ENCODE measurements around the gene STXBP1. TPM values are rescaled to one million over a fixed set of nuclear protein-coding genes. Genes with fewer than 3 reads are reported as not detected.

STXBP1 gene
- total and polyA plus RNA-seq, 2 donors (not counting 1 experiment from before 2014, with no cell fraction given): 25.6 to 36.0 TPM

DNA sequence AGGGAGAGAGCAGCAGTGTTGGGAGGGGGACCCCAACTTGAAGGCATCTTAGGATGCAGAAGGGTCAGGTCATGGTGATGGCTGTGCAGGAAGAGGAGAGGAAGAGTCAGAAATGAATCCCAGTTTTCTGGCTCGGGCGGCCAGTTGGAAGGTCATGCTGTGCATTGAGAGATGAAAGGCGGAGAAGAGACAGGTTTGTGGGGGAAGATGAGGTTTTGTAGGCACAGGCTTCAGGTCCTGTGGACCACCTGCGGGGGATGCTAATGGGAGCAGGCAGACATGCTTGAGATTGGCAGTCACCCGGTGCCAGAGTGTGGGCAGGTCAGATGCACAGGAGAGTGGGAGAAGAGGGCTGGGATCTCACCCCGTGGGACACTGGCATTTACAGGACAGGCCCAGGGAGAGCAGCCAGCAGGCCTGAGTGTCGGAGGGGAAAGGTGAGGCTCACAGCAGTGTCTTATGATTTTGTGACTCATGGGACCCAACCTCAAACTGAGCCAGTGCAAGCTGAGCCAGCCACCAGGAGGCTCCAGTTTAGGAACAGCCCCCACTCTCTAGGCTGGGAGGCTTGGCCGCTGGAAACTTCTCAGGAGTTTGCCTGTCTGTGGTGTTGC is 17.5 kb downstream of the STXBP1 start:
- no peaks in the 10 kb centered on the region for H3K36me3 ChIP-seq (ENCODE audit: control insufficient read depth, insufficient read depth, low read length)
- H3K9me3 ChIP-seq (ENCODE audit: control insufficient read depth, insufficient read depth, low read depth, low read length): no peaks in the 10 kb centered on the region
- TF ChIP-seq, protein P1, sequence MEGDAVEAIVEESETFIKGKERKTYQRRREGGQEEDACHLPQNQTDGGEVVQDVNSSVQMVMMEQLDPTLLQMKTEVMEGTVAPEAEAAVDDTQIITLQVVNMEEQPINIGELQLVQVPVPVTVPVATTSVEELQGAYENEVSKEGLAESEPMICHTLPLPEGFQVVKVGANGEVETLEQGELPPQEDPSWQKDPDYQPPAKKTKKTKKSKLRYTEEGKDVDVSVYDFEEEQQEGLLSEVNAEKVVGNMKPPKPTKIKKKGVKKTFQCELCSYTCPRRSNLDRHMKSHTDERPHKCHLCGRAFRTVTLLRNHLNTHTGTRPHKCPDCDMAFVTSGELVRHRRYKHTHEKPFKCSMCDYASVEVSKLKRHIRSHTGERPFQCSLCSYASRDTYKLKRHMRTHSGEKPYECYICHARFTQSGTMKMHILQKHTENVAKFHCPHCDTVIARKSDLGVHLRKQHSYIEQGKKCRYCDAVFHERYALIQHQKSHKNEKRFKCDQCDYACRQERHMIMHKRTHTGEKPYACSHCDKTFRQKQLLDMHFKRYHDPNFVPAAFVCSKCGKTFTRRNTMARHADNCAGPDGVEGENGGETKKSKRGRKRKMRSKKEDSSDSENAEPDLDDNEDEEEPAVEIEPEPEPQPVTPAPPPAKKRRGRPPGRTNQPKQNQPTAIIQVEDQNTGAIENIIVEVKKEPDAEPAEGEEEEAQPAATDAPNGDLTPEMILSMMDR (conservative IDR thresholded peaks at IDR 0.05 in 1 of 2, IDR thresholded peaks at IDR 0.05 in 1 of 2; ENCODE audit: low read depth in 1 of 2, low read length in 2 of 2): peak in 1 of 2 donors; percentile 16
- no peak for TF ChIP-seq EZH2 (IDR thresholded peaks at IDR 0.05; ENCODE audit: low read length, missing control alignments)
- H3K4me2 ChIP-seq (ENCODE audit: extremely low read depth, insufficient read depth, low read length): no peak overlapping the region
- H3K9ac ChIP-seq (ENCODE audit: insufficient read depth, low read length): no peak overlapping the region
- H3K27ac ChIP-seq (ENCODE audit: insufficient read depth, low read length): no peak overlapping the region
- H3K4me3 ChIP-seq (replicated peaks in 1 of 4; ENCODE audit: control extremely low read depth in 1 of 4, insufficient read depth in 1 of 4, low read depth in 3 of 4, low read length in 4 of 4): no peak overlapping the region
- DNase-seq (ENCODE audit: low read depth in 2 of 2): peak; percentile 18 to 27
- no peaks in the 10 kb centered on the region for H3K79me2 ChIP-seq (ENCODE audit: control insufficient read depth, insufficient read depth, low read length)
- no peaks in the 10 kb centered on the region for H3K27me3 ChIP-seq (ENCODE audit: control insufficient read depth, insufficient read depth, low read length)
- H2AFZ ChIP-seq (ENCODE audit: low read length): no peak overlapping the region
- H4K20me1 ChIP-seq (ENCODE audit: control insufficient read depth, extremely low read depth, insufficient read depth, low read length): no peaks in the 10 kb centered on the region
- H3K4me1 ChIP-seq (ENCODE audit: control insufficient read depth, extremely low read depth, insufficient read depth, low read length): no peaks in the 10 kb centered on the region

DNA sequence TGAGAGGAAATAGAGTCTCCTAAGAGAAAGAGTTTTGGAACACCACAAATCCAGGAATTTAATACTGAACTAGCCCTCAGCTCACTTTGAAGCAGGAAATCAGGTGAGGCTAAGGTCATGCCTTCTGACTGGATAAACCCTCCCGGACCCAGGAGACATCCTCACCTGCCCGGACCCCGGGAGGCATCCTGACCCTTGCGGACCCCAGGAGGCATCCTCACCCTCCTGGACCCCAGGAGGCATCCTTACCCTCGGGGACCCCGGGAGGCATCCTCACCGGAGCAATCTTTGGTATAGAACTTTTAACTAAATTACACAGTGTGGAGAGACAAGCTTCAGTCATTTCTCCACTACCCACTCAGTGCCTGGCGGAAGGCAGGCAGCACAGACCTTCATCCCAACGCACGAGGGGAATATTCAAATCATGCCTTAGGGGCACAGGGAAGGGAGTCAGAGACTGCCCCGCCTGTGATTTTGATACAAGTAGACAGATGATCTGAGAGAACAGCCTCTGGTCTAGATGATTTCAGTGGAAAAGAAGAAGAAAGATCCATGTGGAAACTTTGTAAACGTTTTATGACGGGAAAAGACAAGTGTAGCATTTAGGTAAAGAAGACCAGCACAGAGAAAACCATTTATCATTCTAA is 21.3 kb downstream of the STXBP1 start:
- Histone ChIP-seq H3K27ac (ENCODE audit: insufficient read depth, low read length) (no peak overlapping the region), H2AFZ (ENCODE audit: low read length) (no peak overlapping the region), H3K79me2 (ENCODE audit: control insufficient read depth, insufficient read depth, low read length) (no peaks in the 10 kb centered on the region), H3K36me3 (ENCODE audit: control insufficient read depth, insufficient read depth, low read length) (no peaks in the 10 kb centered on the region), H3K4me1 (ENCODE audit: control insufficient read depth, extremely low read depth, insufficient read depth, low read length) (peaks cover 2% of the 10 kb centered on the region), H4K20me1 (ENCODE audit: control insufficient read depth, extremely low read depth, insufficient read depth, low read length) (no peaks in the 10 kb centered on the region), H3K9me3 (ENCODE audit: control insufficient read depth, insufficient read depth, low read depth, low read length) (no peaks in the 10 kb centered on the region), H3K4me3 (replicated peaks in 1 of 4; ENCODE audit: control extremely low read depth in 1 of 4, insufficient read depth in 1 of 4, low read depth in 3 of 4, low read length in 4 of 4) (no peak overlapping the region), H3K27me3 (ENCODE audit: control insufficient read depth, insufficient read depth, low read length) (no peaks in the 10 kb centered on the region), H3K4me2 (ENCODE audit: extremely low read depth, insufficient read depth, low read length) (no peak overlapping the region), H3K9ac (ENCODE audit: insufficient read depth, low read length) (no peak overlapping the region)
- no peak for TF ChIP-seq EZH2 (IDR thresholded peaks at IDR 0.05; ENCODE audit: low read length, missing control alignments)
- TF ChIP-seq, protein P1 (conservative IDR thresholded peaks at IDR 0.05 in 1 of 2, IDR thresholded peaks at IDR 0.05 in 1 of 2; ENCODE audit: low read depth in 1 of 2, low read length in 2 of 2): no peak
- no peak for DNase-seq (ENCODE audit: low read depth in 2 of 2)

DNA sequence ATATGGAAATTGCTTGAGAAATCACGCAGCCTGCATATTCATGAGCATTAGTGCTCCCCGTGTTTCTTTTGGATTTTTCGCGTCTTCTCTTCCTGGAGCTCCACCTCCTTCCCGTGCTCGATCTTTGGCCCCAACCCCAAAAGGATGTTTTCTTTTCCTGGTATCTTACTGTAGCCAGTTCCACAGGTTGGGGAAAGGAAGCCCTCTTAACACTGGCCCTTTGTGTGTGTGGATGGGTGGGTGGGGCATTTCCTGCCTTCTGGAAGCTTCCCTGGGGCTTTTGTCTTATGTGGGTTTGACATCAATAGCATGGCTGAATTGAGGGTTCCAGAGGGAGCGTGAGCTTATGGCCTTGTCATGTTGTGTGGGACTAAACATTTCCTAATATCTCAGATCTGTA is 21.9 kb downstream of the STXBP1 start:
- Histone ChIP-seq H3K27ac (ENCODE audit: insufficient read depth, low read length) (no peak overlapping the region), H3K9ac (ENCODE audit: insufficient read depth, low read length) (no peak overlapping the region), H3K9me3 (ENCODE audit: control insufficient read depth, insufficient read depth, low read depth, low read length) (no peaks in the 10 kb centered on the region), H3K27me3 (ENCODE audit: control insufficient read depth, insufficient read depth, low read length) (no peaks in the 10 kb centered on the region), H3K4me1 (ENCODE audit: control insufficient read depth, extremely low read depth, insufficient read depth, low read length) (peaks cover 2% of the 10 kb centered on the region), H3K36me3 (ENCODE audit: control insufficient read depth, insufficient read depth, low read length) (no peaks in the 10 kb centered on the region), H3K4me3 (replicated peaks in 1 of 4; ENCODE audit: control extremely low read depth in 1 of 4, insufficient read depth in 1 of 4, low read depth in 3 of 4, low read length in 4 of 4) (no peak overlapping the region), H2AFZ (ENCODE audit: low read length) (no peak overlapping the region), H3K79me2 (ENCODE audit: control insufficient read depth, insufficient read depth, low read length) (no peaks in the 10 kb centered on the region), H3K4me2 (ENCODE audit: extremely low read depth, insufficient read depth, low read length) (no peak overlapping the region), H4K20me1 (ENCODE audit: control insufficient read depth, extremely low read depth, insufficient read depth, low read length) (no peaks in the 10 kb centered on the region)
- TF ChIP-seq EZH2 (IDR thresholded peaks at IDR 0.05; ENCODE audit: low read length, missing control alignments): no peak
- TF ChIP-seq, protein P1 (conservative IDR thresholded peaks at IDR 0.05 in 1 of 2, IDR thresholded peaks at IDR 0.05 in 1 of 2; ENCODE audit: low read depth in 1 of 2, low read length in 2 of 2): no peak
- DNase-seq (ENCODE audit: low read depth in 2 of 2): no peak

Measured in fibroblast of lung (primary cell).